Hepatocyte (in vitro differentiated cells): ENCODE data around the gene CMTR1.

Experiments
- CTCF ChIP-seq: fragments of 200-600 bp; sonication (generic); IDR thresholded peaks from 2 replicates; pipeline ENCODE4 v1.5.1; 2016; ENCODE audit warnings: antibody characterized with exemption, mild to moderate bottlenecking; ENCODE audit not compliant: poor library complexity
- EZH2 ChIP-seq: fragments of 200-600 bp; sonication (generic); IDR thresholded peaks from 2 replicates; pipeline ENCODE4 v1.6.1; 2016; ENCODE audit warnings: antibody characterized with exemption, mild to moderate bottlenecking, borderline replicate concordance
- EZH2phosphoT487 ChIP-seq: fragments of 200-600 bp; sonication (generic); IDR thresholded peaks from one replicate; pipeline ENCODE4 v1.6.1; 2018; ENCODE audit warnings: antibody characterized with exemption, mild to moderate bottlenecking, low read depth, moderate library complexity; ENCODE audit not compliant: unreplicated experiment, severe bottlenecking

GRCh38 chr6:37483917-37484785 lies 51.1 kb downstream of the CMTR1 start:
- TF ChIP-seq CTCF, result peak; percentile 88
- TF ChIP-seq EZH2phosphoT487, result no peak
- no peak for TF ChIP-seq EZH2
